Measurements from ENCODE around the gene KRT8.
"Not testable (repeated sequence)": the region's sequence is repeated elsewhere in the genome, so short reads cannot be mapped to it uniquely, and the experiment has no call there.

Gene KRT8

GRCh38 chr12:52904509-52905300, at the start of gene KRT8:
Gene KRT8 (minus strand): TSS chr12:52905076. CDS start chr12:52904981, 95 bp downstream.
- DNase-seq, result not testable (repeated sequence)

- DNase-seq, result no peak
Measured at GRCh38 chr12:52953181-52953841, 48.4 kb upstream of the KRT8 start.

GRCh38 chr12:52952076-52952801, 47.4 kb upstream of the KRT8 start:
- no peak for DNase-seq

- DNase-seq, result no peak
Measured at GRCh38 chr12:52951640-52952039, 46.8 kb upstream of the KRT8 start.

DNA sequence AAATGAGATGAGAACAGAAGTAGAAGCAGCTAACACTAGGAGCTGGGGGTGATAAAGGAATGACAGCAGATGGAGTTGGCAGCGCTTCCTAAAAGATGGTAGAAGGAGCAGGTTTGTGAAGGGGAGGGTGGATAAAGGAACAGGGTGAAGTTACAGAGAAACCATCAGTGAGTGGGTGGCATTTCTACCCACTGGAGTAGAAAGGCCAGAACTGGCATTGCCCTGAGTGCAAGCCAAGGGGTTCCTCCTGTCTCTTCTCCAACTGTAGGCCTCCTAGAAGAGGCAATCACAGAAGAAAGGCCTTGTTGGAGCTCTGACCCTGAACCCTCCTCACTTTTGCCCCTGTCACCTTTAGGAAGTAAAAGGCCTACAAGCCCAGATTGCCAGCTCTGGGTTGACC, 46.2 kb upstream of the KRT8 start:
- no peak for DNase-seq

GRCh38 chr12:52950553-52950952, 45.7 kb upstream of the KRT8 start:
- no peak for DNase-seq

DNA sequence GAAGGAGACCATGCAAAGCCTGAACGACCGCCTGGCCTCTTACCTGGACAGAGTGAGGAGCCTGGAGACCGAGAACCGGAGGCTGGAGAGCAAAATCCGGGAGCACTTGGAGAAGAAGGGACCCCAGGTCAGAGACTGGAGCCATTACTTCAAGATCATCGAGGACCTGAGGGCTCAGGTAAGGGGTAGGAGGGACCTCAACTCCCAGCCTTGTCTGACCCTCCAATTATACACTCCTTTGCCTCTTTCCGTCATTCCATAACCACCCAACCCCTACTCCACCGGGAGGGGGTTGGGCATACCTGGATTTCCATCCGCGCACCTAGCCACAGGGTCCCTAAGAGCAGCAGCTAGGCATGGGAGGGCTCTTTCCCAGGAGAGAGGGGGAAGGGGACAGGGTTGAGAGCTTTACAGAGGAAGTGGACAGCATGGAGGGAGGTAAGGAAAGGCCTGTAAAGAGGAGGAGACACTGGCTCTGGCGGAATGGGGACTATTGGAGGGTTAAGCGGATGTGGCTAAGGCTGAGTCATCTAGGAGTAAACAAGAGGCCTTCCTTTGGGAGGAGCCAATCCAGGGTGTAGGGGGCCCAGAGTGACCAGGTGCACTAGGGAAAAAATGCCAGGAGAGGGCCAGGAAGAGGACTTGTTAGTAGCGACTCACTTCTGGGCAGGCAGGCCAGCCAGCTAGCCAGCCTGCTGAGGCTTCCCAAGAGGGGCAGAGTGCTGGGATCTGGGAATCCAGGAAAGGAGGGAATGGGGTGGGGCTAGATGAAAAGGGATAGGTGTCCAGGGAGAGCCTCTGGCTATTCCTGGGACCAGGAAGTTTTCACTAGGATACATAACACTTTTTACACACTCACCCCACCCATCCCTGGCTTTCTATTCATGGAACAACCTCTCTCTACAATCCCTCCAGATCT, 44.8 kb upstream of the KRT8 start:
- DNase-seq, result no peak

DNA sequence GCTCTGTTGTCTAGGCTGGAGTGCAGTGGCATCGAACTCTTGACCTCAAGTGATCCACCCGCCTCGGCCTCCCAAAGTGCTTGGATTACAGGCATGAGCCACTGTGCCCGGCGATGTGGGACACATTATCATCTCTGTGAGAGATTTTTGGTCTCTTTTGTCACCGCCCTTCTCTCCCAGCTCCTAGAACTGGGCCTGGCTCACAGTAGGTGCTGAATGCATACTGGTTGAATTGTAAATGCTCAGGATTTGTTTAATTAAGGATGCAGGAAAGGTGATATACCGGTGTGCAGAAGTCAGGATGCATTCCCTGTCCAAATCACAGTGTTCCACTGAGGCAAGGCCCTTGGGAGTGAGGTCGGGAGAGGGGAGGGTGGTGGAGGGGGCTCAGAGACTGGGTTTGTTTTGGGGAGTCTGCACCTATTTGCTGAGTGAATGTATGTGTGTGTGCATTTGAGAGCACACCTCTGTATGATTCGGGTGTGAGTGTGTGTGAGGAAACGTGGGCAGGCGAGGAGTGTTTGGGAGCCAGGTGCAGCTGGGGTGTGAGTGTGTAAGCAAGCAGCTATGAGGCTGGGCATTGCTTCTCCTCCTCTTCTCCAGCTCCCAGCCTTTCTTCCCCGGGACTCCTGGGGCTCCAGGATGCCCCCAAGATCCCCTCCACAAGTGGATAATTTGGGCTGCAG, 43.0 kb upstream of the KRT8 start:
- DNase-seq, result no peak

GRCh38 chr12:52946797-52947547, 42.1 kb upstream of the KRT8 start:
- DNase-seq, result no peak

DNA sequence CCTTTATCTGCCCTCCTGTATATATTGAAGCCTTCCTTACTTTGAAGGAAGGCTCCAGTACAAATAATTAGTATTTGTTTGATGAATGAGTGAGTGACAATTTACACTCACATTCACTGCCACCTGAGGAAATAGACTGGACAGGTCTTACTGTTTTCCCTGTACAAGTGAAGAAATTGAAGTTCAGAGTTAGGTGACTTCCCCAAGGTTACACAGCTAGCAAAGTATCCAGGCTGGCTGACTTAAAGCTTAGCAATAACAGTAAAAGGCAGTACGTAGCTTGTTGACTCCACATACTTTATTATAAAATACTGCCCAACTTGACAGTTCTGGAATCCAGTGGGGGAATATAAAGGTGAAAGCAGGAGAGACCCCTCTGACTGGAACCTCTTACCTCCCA, 41.5 kb upstream of the KRT8 start:
- no peak for DNase-seq

DNA sequence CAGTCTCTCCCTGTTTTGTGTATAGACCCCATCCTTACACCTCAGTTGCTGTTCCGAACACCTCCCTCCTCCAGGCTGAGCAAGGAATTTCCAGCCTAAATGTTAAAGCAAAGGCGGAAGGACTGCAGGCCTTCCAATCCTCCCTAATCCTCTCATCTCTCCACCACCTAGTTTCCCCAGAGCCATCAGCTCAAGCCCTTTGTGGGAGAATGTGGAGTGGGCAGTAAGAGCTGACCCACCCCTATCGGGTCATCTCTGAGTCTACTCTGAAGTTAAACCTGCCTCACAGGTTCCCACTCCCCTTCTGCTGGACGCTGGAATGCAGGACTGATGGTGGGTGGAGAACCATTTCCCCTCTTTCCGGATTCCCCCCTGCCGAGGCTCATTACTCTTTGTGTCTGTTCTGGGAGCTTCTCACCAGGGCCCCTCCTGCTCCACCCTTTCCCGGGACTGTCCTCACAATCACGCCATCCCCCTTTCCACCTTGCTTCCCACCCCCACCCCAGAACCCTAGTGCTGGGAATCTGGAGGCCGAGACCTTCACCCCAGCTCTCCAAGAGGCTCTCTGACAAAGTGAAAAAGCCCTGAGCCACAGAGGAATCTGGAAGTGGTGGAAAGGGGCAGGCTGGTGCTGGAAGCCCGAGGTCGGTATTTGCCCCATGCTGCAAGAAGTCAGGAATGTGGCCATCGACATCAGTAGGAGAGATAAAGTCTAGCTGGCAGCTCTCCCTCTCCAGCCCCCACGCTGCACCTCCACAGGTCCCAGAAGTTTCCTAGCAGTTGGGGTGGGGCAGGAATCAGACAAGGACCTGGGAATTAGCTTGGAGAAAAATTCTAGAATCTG, 40.7 kb upstream of the KRT8 start:
- no peak for DNase-seq

DNA sequence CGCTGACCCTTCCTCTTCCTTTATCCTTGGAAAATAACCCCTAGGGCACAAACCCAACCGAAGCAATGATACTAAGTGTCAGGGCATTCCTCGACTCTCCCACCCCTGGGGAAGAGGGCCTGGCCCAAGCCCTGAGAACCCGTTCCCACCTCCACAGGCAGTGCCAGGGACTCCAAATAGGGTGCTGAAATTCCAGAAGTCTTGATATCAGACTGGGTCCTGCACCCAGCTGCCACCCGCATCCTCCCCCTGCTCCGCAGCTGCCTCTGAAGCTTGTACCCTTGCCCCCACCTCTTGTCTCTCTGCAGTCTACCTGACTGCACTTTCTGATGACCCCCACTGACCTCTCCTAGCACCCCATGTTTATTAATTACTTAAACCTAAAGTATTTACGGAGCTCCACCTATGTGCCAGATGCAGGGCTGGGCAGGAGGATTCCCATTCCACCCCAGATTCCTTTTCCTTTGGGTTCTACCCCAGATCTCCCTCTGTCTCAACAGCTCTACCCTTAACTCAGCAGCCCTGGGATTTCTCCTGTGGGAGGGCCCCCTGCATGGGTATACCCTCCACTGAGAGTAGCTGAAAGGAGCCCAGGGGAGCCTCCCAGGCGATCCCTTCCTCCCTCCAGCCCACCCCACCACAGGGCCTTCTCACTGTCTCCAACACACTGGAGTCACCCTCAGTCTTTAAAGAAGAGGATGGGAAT, 40.0 kb upstream of the KRT8 start:
- DNase-seq, result no peak

- DNase-seq, result no peak
Measured at GRCh38 chr12:52942901-52943181, 38.0 kb upstream of the KRT8 start.

GRCh38 chr12:52942066-52942900, 37.4 kb upstream of the KRT8 start:
- no peak for DNase-seq

DNA sequence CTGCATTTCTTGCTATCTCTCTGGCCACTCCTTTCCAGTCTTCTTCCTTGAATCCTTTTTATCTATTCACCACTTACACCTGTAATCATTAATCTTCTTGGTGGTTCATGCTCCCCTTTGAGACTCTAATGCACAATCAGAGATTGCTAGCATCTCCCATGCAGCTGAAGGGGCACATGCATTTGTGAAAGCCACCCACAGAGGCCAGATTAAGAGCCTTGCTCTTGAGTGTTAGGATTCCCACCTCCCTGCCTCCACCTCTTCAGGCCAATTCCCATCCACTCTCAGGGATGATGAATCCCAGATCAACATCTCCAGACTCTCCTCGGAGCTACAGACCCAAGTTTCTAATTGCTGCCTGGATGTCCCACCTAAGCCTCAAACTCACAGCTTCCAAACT, 24.7 kb upstream of the KRT8 start:
- DNase-seq, result no peak

DNA sequence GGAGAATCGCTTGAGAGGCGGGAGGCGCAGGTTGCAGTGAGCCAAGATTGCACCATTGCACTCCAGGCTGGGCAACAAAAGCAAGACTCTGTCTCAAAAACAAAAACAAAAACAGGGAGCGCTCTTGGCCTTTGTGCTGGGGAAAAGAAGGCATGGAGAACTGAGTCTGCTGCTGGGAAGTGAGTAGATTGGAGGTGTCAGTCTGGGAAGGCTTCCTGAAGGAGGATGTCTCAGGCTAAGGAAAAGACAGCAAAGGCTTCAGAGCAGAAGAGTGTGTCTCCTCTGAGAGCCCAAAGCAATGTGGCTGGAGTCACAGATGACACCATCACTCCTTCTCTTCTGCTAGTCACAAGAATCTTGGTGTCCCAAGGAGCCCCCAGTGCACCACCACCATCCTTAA, 23.1 kb upstream of the KRT8 start:
- no peak for DNase-seq

DNA sequence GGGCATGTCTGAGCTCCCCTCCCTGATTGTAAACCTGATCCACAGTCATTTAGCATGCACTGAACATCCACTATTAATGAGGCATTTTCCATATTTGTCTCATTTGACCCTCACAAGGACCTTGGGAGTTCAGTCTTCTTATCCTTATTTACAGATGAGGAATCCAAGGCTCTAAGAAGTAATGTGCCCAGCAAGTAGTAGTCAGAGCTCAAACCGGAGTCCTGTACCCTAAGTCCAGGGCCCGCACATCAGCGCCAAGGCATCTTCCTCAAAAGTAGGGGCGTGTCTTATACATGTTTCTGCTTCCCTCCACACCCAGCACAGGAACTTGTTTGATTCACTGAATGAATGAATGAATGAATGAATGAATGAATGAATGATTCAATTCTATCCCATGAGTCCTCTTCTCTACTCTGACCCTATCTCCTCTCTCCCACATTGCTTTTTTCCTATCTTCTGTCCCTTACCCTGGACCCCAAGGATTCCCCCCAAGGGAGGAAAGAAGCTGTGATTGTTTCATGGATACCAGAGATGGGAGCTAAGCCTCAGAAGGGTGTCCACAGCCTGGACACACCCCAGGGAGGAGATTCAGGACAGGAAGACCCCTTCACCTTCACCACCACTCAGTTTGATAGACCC, 21.8 kb upstream of the KRT8 start:
- no peak for DNase-seq
